ENCODE results near the gene PTPRE. TPM values are rescaled to one million over a fixed set of nuclear protein-coding genes. Genes with fewer than 3 reads are reported as not detected.

Gene PTPRE
- polyA plus RNA-seq, 12 donors: 3.9 to 17.8 (median 7.2) TPM; not detected in 1

- no peak for DNase-seq
Measured at GRCh38 chr10:128121750-128122412, 215.0 kb downstream of the PTPRE start.

- no peak for DNase-seq
Measured at GRCh38 chr10:128122931-128123330, 216.0 kb downstream of the PTPRE start.

GRCh38 chr10:128123846-128124245, 216.9 kb downstream of the PTPRE start:
- DNase-seq: no peak

- no peak for DNase-seq
Measured at GRCh38 chr10:128124813-128125403, 218.0 kb downstream of the PTPRE start.

- no peak for DNase-seq
Measured at GRCh38 chr10:128125416-128125943, 218.6 kb downstream of the PTPRE start.

GRCh38 chr10:128125944-128126764, 219.3 kb downstream of the PTPRE start, which contains the start of gene MKI67:
Gene MKI67, minus strand, starts transcription at chr10:128126423. Its CDS starts 756 bp downstream, at chr10:128125667.
- peak; percentile 92 for DNase-seq

GRCh38 chr10:128128582-128128981, 221.7 kb downstream of the PTPRE start:
- no peak for DNase-seq

- DNase-seq: no peak
Measured at GRCh38 chr10:128130051-128130450, 223.1 kb downstream of the PTPRE start.

Other genes with a start within 250 kb of the PTPRE start
- under 1 TPM in 10 of 12 donors, not detected in 2; 0.05 to 0.65 (median 0.27) TPM for gene FOXI2, start 169.9 kb upstream of the PTPRE start, polyA plus RNA-seq (ENCODE audit: insufficient read length in 12 of 12)
- gene CLRN3, start 14.2 kb upstream of the PTPRE start, polyA plus RNA-seq (ENCODE audit: insufficient read length in 12 of 12): 1 to 10 TPM in 1 of 12 donors, under 1 TPM in 2, not detected in 9; 0.14 to 1.6 (median 0.16) TPM
- 10 to 100 TPM in 11 of 12 donors, not detected in 1; 21.0 to 67.1 (median 34.8) TPM for gene MKI67, start 219.3 kb downstream of the PTPRE start, polyA plus RNA-seq (ENCODE audit: insufficient read length in 12 of 12)

Data from muscle of arm (tissue), 12 donors.